ENCODE measurements around the gene USP6NL. TPM values are rescaled to one million over a fixed set of nuclear protein-coding genes. Genes with fewer than 3 reads are reported as not detected.
"Not testable (repeated sequence)": the region's sequence is repeated elsewhere in the genome, so short reads cannot be mapped to it uniquely, and the experiment has no call there.

The USP6NL gene
- total RNA-seq (ENCODE audit: insufficient read depth, low replicate concordance): 11.3 TPM

DNA sequence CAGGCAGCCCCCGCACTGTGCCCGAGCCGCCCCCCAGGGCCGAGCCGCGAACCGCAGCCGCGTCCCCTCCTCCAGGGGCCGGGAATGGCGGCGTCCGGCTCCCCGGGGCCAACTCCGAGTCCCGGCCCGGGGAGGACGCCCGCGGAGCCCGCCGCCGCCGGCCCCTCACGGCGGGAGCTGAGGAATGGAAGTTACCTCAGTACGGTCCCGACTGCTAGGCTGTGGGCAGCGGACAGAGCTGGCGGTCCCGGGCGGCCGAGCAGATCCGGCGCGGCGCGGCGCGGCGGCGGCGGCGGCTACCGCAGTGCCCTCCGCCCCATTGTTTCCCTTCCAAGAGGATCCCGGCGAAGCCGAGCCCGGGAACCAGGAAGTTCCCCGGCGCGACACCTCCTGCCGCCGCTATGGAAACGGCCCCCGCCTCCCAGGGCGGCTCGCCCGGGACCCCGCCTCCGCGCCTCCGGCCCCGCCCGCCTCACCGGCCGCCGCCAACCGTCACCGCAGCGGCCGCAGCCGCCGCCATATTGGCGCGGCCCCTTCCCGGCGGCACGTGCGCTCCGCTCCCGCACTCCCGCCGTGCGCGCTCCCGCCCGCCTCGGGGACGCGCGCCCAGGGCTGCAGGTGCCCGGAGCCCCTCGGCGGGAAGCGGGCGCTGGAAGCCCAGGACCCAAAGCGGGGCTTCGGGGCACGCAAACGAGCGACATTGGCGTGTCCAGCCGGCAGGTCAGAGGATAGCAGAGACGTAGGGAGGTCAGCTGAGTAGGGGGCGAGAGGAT lies at the start of gene USP6NL:
Gene USP6NL (minus strand): TSS at position 403 of the 773 bp plus-strand sequence. CDS start 14,016 bp downstream, outside the sequence.
- DNase-seq (ENCODE audit: low spot score): peak; percentile 90

DNA sequence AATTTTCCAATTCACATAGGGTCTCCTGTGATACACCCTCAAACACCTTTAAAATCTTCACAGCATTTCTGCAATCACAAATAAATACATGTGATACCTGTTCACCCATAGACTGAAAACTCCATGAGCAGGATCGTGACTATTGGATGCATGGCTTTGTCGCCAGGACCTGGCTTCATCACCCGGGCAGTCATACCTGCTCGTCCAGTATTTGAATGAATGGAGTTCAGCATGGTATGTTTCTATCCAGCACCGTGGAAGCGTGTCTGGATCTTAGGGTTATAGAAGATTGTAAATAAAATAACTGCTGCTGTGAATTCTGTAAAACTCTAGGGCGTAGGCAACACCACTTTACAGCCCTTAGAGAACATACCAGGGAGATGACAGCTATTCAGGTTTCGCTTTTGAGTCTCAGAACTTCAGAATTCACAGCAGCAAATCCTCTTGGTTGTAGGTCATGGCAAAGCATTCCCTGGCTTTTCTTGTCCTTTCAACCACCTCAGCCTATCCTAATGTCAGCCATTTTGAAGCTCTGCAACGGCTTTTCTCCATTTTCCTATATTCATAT lies 47.4 kb upstream of the USP6NL start:
- DNase-seq (ENCODE audit: low spot score): no peak

DNA sequence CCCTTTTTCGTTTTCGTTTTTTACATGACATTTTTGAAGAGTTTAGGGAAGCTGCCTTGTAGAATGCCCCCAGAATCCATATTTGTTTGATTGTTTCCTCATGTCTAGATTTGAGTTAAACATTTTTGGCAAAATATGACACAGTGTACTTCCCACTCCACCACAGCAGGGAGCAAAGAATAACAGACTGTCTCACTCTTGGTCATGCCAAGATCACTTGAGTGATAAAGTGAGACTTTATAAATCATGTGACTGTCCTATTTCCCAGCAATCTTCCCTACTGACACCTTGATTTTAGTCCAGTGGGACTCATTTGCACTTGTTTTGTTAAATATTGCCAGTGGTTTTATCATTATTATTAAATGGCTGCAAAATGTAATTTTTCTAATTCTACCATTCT lies 44.4 kb upstream of the USP6NL start:
- no peak for DNase-seq (ENCODE audit: low spot score)

DNA sequence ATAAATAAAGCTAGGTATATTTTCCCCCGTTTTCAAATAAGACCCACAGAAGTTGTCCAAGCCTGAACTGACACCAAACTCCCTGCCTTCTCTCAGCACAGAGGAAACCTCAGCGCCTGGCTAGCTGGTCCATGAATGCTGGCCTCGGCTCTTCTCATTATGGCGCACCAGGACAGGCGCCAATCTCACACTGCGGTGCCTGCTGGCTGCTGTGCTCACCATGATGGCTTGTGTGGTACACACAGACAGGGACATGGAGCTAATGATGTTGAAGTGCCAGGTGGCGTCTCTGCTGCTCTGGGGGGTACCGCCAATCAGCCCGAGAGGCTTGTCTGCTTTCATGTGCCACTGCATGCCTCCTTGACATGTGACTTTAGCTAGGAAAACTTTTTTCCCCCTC lies 43.2 kb upstream of the USP6NL start:
- DNase-seq (ENCODE audit: low spot score): no peak

DNA sequence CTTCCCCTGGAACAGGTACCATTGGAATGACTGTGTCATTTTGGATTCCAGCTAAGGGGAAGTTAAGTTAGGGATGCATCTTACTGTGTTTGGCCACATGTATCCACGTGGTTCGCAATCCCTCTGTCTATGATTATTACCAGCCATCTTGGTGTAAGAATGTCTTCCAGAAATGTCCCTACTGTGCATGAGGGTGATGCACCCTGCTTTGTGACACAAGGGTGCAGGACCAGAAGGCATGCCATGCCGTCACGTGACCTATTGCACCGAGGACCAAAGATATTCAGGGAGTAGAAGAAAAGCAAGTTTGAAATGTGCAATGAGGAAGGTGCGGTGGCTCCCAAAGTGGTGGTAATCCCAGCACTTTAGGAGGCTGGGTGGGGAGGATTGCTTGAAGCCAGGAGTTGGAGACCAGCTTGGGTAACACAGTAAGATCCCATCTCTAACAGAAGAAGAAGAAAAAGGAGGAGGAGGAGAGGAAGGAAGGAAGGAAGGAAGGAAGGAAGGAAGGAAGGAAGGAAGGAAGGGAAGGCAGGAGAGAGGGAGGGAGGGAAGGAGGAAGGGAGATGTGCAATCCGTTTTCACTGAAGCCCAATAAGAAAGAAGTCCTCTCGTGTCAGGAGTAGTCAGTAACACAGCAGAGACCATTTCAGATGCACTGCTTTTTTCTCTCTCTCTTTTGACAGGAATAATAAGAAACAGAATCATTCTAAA lies 42.5 kb upstream of the USP6NL start:
- no peak for DNase-seq (ENCODE audit: low spot score)

DNA sequence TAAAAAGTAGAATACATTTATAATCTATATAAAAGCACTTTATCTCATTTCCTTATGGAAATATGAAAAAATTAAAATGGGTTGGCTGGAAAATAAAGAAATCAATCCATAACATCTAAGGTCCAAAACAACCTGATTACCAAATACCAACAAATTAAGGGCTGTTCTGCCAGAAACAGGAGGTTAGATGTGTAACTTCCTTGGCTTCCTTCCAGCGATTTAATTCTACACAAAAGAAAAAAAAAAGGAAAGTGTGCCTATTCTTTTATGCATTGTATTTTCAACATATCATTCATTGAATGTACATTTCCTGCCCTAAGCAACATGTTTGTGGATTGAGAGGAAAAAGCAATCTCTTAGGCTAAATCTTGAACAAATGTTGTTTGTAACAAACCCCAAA lies 36.2 kb upstream of the USP6NL start:
- no peak for DNase-seq (ENCODE audit: low spot score)

DNA sequence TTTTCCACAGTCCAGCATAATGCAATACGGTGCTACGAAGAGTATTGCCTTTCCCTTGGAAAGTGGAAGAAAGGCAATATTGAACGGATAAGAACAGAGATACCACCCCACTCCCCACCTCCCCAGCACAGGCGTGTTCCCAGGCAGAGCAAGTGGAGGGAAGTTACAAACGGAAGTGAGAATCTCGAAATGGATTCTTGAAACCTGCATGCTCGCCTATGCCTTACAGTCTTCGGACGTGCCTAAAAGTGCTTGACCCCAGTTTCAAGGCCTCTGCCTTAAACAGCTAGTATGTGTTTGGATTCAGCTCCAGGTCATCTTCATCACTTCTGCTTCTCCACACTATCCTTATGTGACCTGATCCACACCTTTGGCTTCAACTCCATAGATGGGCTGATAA lies 35.0 kb upstream of the USP6NL start:
- no peak for DNase-seq (ENCODE audit: low spot score)

DNA sequence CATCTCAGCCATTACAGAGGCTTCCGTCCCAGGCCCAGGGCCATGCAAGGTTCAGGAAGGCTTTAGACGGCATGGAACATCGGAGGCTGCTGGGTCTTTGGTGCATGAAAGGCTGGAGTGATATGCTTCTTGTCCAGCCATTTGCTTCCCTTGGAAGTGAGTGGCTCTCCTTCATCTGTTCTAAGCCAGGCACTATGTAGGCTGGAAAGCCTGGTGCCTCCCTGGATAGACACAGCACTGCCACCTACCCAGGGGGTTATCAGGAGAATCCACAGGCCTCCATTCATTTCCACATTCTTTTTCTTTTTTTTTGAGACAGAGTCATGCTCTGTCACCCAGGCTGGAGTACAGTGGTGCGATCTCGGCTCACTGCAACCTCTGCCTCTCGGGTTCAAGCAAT lies 31.6 kb upstream of the USP6NL start:
- no peak for DNase-seq (ENCODE audit: low spot score)

DNA sequence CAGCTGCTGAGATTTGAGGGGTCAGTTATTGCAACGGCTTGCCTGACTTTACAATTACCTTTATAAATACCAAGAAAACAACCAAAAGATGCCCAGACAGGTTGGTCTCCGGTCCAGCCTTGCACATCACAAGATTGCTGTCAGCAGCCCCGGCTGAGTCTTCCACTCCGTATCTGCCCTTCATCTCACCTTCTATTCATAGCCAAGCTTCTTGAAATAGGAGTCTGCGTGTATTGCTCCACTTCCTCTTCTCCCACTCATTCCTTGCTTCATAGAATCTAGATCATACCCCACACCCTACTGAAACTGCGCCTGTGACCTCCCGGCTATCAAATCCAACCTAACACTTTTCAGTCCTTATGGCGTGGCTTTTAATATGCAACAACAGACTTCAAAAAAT lies 31.1 kb upstream of the USP6NL start:
- DNase-seq (ENCODE audit: low spot score): no peak

DNA sequence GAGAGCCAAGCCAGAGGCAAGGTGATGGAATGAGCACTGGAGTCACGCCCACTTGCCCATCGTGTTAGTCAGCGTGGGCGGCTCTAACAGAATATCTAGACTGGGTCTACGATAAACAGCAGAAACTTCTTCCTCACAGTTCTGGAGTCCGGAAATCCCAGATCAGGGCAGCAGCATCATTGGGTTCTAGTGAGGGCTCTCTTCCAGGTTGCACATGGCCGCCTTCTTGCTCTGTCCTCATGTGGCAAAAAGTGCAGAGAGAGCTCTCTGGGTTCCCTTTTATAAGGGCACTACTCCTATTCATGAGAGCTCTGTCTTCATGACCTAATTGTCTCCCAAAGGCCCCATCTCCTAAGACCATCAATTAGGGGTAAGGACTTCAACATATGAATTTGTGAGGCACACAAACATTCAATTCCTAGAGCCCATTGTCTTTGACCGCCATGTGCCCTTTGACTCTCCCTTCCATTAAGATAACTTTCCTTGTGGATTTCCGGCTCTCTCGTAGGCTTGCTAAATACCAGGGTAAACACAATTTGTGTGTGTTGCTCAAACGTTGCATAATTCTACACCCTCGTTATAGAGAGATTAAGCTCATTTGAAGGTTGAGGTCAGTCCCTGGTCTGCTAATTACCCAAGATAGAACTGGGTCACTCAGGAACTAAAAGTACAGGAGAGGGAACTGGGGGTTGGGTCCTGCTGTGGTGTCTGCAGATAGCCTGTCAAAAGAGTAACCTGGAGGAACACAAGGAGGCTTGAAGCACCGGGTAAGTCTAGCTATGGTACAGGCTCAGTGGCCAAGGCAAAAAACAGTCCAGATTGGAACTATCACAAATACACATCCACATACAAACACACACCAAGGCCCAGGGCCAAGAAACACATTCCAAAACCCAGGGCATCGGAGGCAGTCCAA lies 28.7 kb upstream of the USP6NL start:
- DNase-seq (ENCODE audit: low spot score): no peak

DNA sequence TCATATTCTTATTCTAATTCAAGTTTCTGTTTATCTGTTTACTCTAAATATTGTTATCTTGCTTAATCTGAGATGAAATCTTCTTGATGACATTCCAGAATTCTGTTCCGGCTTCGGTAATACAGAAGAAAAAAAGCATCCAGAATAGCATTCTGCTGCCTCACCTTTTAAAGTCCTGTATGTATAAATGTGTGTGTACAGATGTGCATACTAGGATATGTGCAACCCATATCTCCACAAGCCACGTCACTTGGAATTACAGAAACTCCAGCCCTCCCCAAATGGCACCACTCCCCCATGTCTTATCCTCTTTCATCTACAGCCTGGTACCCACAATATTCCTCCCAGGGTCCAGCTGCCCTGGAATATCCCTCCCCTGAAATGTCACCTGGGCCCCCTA lies 27.9 kb upstream of the USP6NL start:
- no peak for DNase-seq (ENCODE audit: low spot score)

DNA sequence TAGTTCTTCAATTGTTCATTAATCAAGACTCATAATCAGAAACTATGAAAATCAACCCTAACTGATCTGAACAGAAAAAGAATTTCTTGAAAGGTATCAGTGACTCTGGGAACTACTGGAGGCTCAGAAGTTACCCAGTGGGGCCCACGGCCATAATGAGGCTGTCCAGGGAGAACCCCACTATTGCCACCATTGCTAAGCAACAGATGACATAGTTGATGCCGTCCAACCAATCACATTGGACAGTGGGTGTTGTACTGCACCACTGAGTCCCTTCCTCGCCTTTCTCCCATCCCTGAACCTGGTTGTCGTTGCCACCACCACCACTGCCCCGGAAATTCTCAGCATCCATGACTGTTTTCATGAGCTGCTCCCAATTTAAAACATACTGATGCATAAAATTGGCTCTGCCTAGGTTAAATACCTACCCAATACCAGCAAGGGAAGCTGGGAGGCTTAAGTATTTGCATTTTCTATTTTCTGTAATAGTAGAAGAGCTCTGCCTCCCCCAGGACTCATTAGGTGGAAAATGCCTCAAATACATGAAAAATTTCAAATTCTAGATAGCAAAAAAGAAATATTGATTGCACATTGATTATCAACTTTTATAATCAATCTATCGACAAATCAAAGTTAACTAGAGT lies 26.7 kb upstream of the USP6NL start:
- DNase-seq (ENCODE audit: low spot score): no peak

DNA sequence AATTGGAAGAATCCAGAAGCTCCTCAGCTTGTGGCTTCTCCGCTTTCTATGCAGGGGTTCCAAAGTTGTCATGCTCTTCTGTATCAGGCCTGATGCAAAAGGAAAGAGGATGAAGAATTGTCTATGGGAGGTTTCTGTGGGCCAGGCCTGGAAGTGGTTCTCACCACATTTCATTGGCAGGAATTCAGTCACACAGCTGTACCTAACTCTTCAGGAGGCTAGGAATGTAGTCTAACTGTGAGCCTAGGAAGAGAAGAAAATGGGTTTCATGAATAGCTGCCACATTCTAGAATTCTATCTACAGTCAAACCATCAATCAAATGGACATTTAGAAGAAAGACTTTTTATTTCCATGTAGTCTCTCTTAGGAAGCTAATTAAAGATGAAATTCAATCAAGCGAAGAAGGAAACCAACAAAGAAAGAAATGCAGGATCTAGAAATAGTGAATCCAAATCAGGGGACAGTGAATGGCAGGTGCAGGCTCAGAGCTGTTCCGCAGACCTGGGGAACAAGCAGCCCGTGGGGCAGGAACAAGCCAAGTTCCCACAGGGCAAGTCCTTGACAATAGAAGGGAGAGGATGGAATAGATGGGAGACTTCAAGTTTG lies 25.4 kb upstream of the USP6NL start:
- DNase-seq (ENCODE audit: low spot score): no peak

DNA sequence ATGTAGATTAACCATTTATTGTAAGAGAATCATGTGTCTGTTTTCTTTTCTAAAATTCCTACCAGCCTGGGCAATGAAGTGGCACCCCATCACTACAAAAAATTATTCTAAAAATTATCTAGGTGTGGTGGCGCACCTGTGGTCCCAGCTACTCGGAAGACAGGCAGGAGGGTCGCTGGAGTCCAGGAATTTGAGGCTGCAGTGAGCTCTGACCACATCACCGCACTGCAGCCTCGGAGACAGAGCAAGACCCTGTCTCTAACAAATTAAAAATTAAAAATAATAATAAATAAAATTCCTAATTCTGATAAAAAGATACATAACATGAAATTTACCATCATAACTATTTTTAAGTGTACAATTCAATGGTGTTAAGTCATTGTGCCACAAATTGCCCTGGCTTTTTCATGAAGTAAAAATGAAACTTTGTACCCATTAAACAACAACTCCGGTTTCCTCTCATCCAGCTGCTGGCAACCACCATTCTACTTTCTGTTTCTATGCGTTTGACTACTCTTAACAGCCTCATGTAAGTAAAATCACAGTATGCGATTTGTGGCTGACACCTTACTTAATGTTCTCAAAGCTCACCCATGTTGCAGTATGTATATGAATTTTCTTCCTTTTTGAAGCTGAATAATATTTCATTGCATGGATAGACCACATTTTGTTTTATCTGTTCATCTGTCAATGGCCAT lies 20.6 kb upstream of the USP6NL start:
- no peak for DNase-seq (ENCODE audit: low spot score)

DNA sequence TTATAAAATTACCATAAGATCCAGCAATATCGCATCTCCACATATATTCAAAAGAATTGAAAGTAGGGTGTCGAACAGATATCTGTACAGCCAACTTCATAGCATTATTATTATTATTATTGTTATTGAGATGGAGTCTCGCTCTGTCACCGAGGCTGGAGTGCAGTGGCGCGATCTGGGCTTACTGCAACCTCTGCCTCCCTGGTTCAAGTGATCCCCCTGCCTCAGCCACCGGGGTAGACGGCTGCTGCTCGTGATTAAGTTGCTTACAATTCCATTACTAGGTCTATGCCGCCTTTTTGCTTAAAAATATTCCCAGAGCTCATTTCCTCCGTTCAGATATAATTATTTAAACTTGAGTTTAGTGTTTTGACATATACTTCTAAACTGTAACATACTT lies 19.8 kb upstream of the USP6NL start:
- DNase-seq (ENCODE audit: low spot score): no peak

DNA sequence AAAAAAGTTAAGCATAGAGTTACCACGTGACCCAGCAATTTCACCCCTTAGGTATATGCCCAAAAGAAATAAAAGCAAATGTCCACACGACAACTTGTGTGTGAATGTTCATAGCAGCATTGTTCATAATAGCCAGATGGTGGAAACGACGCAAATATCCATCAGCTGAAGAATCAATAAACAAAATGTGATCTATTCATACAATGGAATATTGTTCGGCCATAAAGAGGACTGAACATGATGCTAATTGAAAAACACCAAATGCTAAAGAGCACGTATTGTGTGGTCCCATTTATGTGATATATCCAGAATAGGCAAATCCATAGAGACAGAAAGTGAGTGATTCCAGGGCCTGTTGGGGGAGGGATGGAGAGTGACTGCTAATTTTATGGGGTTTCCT lies 18.3 kb upstream of the USP6NL start:
- DNase-seq (ENCODE audit: low spot score): no peak

DNA sequence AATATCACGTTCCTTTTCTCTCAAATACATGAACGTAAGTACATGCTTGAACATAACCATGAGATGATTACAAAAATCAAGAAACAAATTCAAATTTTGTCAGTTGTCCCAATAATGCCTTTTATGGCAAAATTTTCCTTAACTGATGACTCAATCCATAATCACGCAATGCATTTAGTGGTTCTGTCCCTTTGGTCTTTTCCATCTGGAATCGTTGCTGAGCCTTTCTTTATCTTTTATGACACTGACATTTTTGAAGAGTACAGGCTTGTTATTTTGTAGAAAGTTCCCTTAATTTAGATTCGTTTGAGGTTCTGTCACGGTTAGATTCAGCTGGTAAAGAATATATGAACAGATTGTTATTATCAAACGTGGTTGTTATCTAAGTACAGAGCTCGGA lies 16.5 kb upstream of the USP6NL start:
- not testable (repeated sequence) for DNase-seq (ENCODE audit: low spot score)

DNA sequence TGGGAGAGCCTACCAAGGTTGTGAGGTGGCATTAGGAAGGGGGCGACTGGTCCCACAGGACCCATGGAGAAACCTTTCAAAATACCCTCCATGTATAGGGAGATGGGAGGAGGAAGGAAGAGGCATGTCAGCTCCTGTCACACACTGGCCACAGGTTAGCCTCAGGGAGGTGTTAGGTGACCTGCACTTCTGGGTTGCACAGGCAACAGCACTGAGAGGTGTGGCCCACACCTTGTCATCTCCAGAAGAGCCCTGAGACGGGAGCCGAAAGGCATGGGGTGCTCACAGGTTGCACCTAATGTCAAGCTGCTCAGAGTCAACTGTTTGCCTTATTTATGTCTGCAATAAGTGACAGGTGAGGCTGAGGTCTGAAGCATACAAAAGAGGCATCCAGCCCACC lies 14.6 kb upstream of the USP6NL start:
- no peak for DNase-seq (ENCODE audit: low spot score)

DNA sequence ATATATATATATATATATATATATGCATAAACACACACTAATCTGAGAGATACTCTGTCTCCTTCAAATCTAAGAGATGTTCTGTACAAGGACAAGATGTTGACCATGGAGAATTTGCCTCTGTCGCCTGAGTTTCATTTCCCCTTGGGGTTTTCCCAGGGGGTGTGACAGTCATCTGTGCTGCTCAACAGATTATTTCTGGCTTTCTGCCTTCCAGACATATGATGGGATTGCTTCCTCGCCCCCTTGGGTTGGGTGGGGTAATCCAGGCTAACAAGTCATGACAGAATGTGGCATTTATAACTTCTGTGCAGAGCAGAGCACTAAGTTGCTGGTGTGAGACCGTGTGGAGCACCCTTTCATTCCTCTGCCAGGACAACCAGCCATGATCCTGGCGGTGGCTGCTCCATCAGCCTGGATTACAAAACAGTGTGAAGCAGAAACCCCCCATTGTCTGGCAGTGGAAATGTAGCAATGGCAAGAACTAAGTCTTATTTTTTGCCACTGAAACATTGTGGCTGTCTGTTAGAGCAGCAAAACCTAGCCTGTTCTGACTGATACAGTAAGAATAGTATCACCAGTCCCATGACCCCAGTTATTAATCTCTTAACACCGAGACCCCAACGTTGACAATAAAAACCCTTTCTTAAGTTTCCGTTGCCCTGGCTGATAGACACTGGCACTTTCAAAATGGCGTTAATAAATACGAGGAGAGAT lies 13.7 kb upstream of the USP6NL start:
- no peak for DNase-seq (ENCODE audit: low spot score)

DNA sequence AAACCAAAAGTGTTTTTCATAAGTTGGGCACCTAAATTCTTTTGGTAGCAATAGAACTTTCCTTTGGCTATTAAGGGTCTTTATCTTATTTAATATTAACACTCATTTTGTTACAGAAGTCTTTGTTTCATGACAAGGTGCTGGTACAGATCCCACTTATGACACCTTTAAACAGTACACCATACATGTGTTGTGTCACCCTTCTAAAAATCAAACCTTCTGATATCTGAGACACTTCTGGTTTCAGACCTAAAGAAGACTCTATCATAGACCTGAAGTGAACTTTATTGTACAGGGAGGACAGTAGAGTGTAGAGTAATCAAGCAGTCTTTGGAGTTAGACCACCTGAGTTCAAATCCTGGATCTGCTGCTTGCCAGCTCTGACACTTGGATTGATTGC lies 5.8 kb upstream of the USP6NL start:
- DNase-seq (ENCODE audit: low spot score): no peak
